Mucosa of descending colon (tissue), 3 donors: ENCODE data around the gene MSI1. TPM values are rescaled to one million over a fixed set of nuclear protein-coding genes. Genes with fewer than 3 reads are reported as not detected.
"Not testable (repeated sequence)": the region's sequence is repeated elsewhere in the genome, so short reads cannot be mapped to it uniquely, and the experiment has no call there.

Experiments
- ATAC-seq: fragments of 200-7000 bp; cut with Tn5 transposase; one replicate; pipeline ENCODE4 v1.9.1; 2020; ENCODE audit warnings: mild to moderate bottlenecking, moderate library complexity
- DNase-seq, 3 donors: peaks; one replicate each; pipeline ENCODE4 v3.0.0-alpha.2; 2020
- H3K36me3 ChIP-seq: fragments of 200-600 bp; one replicate; pipeline ENCODE4 v1.8.0; 2021; ENCODE audit warnings: low read depth, mild to moderate bottlenecking
- H3K4me1 ChIP-seq: fragments of 200-600 bp; one replicate; pipeline ENCODE4 v1.8.0; 2021; ENCODE audit warnings: low read depth, mild to moderate bottlenecking
- H3K4me3 ChIP-seq: fragments of 200-600 bp; one replicate; pipeline ENCODE4 v1.8.0; 2021; ENCODE audit warnings: mild to moderate bottlenecking
- H3K9me3 ChIP-seq: fragments of 200-600 bp; one replicate; pipeline ENCODE4 v1.8.0; 2021; ENCODE audit warnings: mild to moderate bottlenecking
- CTCF ChIP-seq: fragments of 200-600 bp; IDR thresholded peaks from one replicate; pipeline ENCODE4 v1.8.0; 2022; ENCODE audit warnings: antibody characterized with exemption, mild to moderate bottlenecking
- intact Hi-C, 2 donors: fragments of 100-400 bp; cut with DNase I in 1 of 2; cut with micrococcal nuclease in 1 of 2; formaldehyde crosslinking; loops; one replicate each; pipeline versions ENCODE4 v1.11.0 to v1.11.1; 2022; cut with DNase I, micrococcal nuclease
- total RNA-seq, 3 donors: library from RNA; stranded (reverse); fragmentation: NEBNext Ultra II Directional in 2 of 3; extraction: Animal tissue kit (Norgen Biotek cat#: 25700) in 2 of 3; gene quantifications; one replicate each; pipeline versions ENCODE4 v1.2.1 to v1.2.4, GENCODE V29; 2021 to 2023
- donor health status: DM: no; HTN: no; CAD: no; lungs with moderate emphysema.
- donor health status: DM: no; HTN: no; CAD: no.
- donor health status: DM: no; HTN: yes; CAD: no.

The MSI1 gene
- total RNA-seq, 3 donors from 2014 or later = 3.7 to 6.3 (median 3.8) TPM

- DNase-seq (no peak), ATAC-seq (no peak)
- Histone ChIP-seq H3K9me3 (peaks cover under 1% of the 10 kb centered on the region), H3K4me3 (no peak overlapping the region), H3K4me1 (no peaks in the 10 kb centered on the region), H3K36me3 (no peaks in the 10 kb centered on the region)
- no peak for TF ChIP-seq CTCF
- intact Hi-C loops = no loop called here
Measured at GRCh38 chr12:120343039-120343537, 25.9 kb downstream of the MSI1 start.

GRCh38 chr12:120342175-120343038, 26.6 kb downstream of the MSI1 start:
- H3K4me1 ChIP-seq = no peaks in the 10 kb centered on the region
- no peaks in the 10 kb centered on the region for H3K36me3 ChIP-seq
- peaks cover 4% of the 10 kb centered on the region for H3K9me3 ChIP-seq
- TF ChIP-seq CTCF = no peak
- DNase-seq = no peak
- no peak for ATAC-seq
- intact Hi-C loops = no loop called here
- no peak overlapping the region for H3K4me3 ChIP-seq

- no peak for DNase-seq
Measured at GRCh38 chr12:120339256-120339655, 29.7 kb downstream of the MSI1 start.

GRCh38 chr12:120337730-120338129, 31.2 kb downstream of the MSI1 start:
- no peak for TF ChIP-seq CTCF
- Histone ChIP-seq H3K4me1 (no peaks in the 10 kb centered on the region), H3K36me3 (no peaks in the 10 kb centered on the region), H3K4me3 (no peak overlapping the region), H3K9me3 (peaks cover 8% of the 10 kb centered on the region)
- ATAC-seq (no peak), DNase-seq (no peak)
- intact Hi-C loops = no loop called here

More at GRCh38 chr12:120339256-120339655, 29.7 kb downstream of the MSI1 start:
- TF ChIP-seq CTCF = no peak
- intact Hi-C loops = no loop called here
- Histone ChIP-seq H3K9me3 (peaks cover 8% of the 10 kb centered on the region), H3K4me1 (no peaks in the 10 kb centered on the region), H3K36me3 (no peaks in the 10 kb centered on the region), H3K4me3 (no peak overlapping the region)
- ATAC-seq = no peak

- intact Hi-C loops = not testable (repeated sequence)
Measured at GRCh38 chr12:120336392-120336791, 32.6 kb downstream of the MSI1 start.

GRCh38 chr12:120335447-120335846, 33.5 kb downstream of the MSI1 start:
- TF ChIP-seq CTCF = peak; percentile 68
- intact Hi-C loops, H3K36me3 ChIP-seq, H3K9me3 ChIP-seq, H3K4me3 ChIP-seq, ATAC-seq, H3K4me1 ChIP-seq: not testable (repeated sequence)
- DNase-seq = peak; percentile 64 to 82 (median 73)

More at GRCh38 chr12:120336392-120336791, 32.6 kb downstream of the MSI1 start:
- H3K4me1 ChIP-seq, H3K4me3 ChIP-seq, DNase-seq, H3K9me3 ChIP-seq, ATAC-seq, H3K36me3 ChIP-seq: not testable (repeated sequence)
